Fibroblast of lung (primary cell): Measurements from ENCODE around the gene CDKL5. TPM values are rescaled to one million over a fixed set of nuclear protein-coding genes. Genes with fewer than 3 reads are reported as not detected.

Experiments used
- DNase-seq, 2 donors: peaks; one replicate each; pipeline versions ENCODE4 v3.0.0 to v3.0.0-alpha.2; 2010; ENCODE audit warnings: low read depth in 2 of 2
- H2AFZ ChIP-seq: 2 replicates; pipeline ENCODE4 v1.5.1; 2012; ENCODE audit warnings: low read length, control low read depth, inconsistent platforms
- H3K27ac ChIP-seq: 2 replicates; pipeline ENCODE4 v1.5.1; 2011; ENCODE audit warnings: low read length, control low read depth; ENCODE audit not compliant: insufficient read depth
- H3K27me3 ChIP-seq: 2 replicates; pipeline ENCODE4 v1.5.1; 2011; ENCODE audit warnings: mild to moderate bottlenecking, low read length; ENCODE audit not compliant: control insufficient read depth, insufficient read depth
- H3K36me3 ChIP-seq: 2 replicates; pipeline ENCODE4 v1.5.1; 2011; ENCODE audit warnings: low read length; ENCODE audit not compliant: control insufficient read depth, insufficient read depth
- H3K4me1 ChIP-seq: 2 replicates; pipeline ENCODE4 v1.5.1; 2011; ENCODE audit warnings: low read length; ENCODE audit not compliant: control insufficient read depth, insufficient read depth; ENCODE audit errors: extremely low read depth
- H3K4me2 ChIP-seq: 2 replicates; pipeline ENCODE4 v1.5.1; 2011; ENCODE audit warnings: low read length, control low read depth; ENCODE audit not compliant: insufficient read depth; ENCODE audit errors: extremely low read depth
- H3K4me3 ChIP-seq, 4 experiments: fragments of 200-600 bp in 1 of 4; sonication (generic) in 1 of 4; replicated peaks in 1 of 4; 2 replicates each; pipeline ENCODE4 v1.5.1; 2011 to 2016; ENCODE audit warnings: low read length in 4 of 4, low read depth in 3 of 4, mild to moderate bottlenecking in 3 of 4, control low read depth in 2 of 4, inconsistent platforms in 1 of 4, mixed read lengths in 1 of 4; ENCODE audit not compliant: insufficient read depth in 1 of 4; ENCODE audit errors: control extremely low read depth in 1 of 4
- H3K79me2 ChIP-seq: 2 replicates; pipeline ENCODE4 v1.5.1; 2012; ENCODE audit warnings: mild to moderate bottlenecking, low read length, inconsistent platforms; ENCODE audit not compliant: control insufficient read depth, insufficient read depth
- H3K9ac ChIP-seq: 2 replicates; pipeline ENCODE4 v1.5.1; 2011; ENCODE audit warnings: mild to moderate bottlenecking, low read length, control low read depth; ENCODE audit not compliant: insufficient read depth
- H3K9me3 ChIP-seq: 2 replicates; pipeline ENCODE4 v1.5.1; 2012; ENCODE audit warnings: low read depth, low read length; ENCODE audit not compliant: control insufficient read depth, insufficient read depth
- H4K20me1 ChIP-seq: 2 replicates; pipeline ENCODE4 v1.5.1; 2011; ENCODE audit warnings: low read length; ENCODE audit not compliant: control insufficient read depth, insufficient read depth; ENCODE audit errors: extremely low read depth
- CTCF ChIP-seq, 2 donors: IDR thresholded peaks in 1 of 2; conservative IDR thresholded peaks in 1 of 2; 1 replicate in 1 of 2; 2 replicates in 1 of 2; pipeline ENCODE4 v1.5.1; 2011 to 2012; ENCODE audit warnings: low read length in 2 of 2, control low read depth in 1 of 2, inconsistent platforms in 1 of 2, low read depth in 1 of 2, mild to moderate bottlenecking in 1 of 2
- EZH2 ChIP-seq: IDR thresholded peaks from 2 replicates; pipeline ENCODE4 v1.5.1; 2012; ENCODE audit warnings: low read length, control low read depth, mild to moderate bottlenecking; ENCODE audit errors: missing control alignments
- polyA plus RNA-seq, 2 donors: library from polyadenylated mRNA; depleted of rRNA in 1 of 2; stranded (reverse) in 1 of 2; unstranded in 1 of 2; fragments of >200 nt; gene quantifications; 2 replicates each; pipeline ENCODE4 v1.2.1, GENCODE V29; 2011 to 2012; ENCODE audit warnings: missing spikeins in 1 of 2
- total RNA-seq: library from RNA; depleted of rRNA; stranded (reverse); fragments of >200 nt; gene quantifications from 2 replicates; pipeline ENCODE4 v1.2.1, GENCODE V29; 2014

The CDKL5 gene
- total and polyA plus RNA-seq, 2 donors (not counting 1 experiment from before 2014, with no cell fraction given) = 5.0 to 6.6 TPM

GRCh38 chrX:18701621-18702361 is 276.4 kb downstream of the CDKL5 start:
- no peaks in the 10 kb centered on the region for H3K27me3 ChIP-seq
- peak; percentile 33 to 45 for DNase-seq
- no peaks in the 10 kb centered on the region for H3K9me3 ChIP-seq
- no peak overlapping the region for H3K4me3 ChIP-seq
- no peaks in the 10 kb centered on the region for H3K79me2 ChIP-seq
- H3K4me2 ChIP-seq = no peak overlapping the region
- TF ChIP-seq CTCF (conservative IDR thresholded peaks at IDR 0.05 in 1 of 2, IDR thresholded peaks at IDR 0.05 in 1 of 2; ENCODE audit: low read depth in 1 of 2, low read length in 2 of 2) (no peak), EZH2 (no peak)
- H3K4me1 ChIP-seq = no peaks in the 10 kb centered on the region
- H3K27ac ChIP-seq = no peak overlapping the region
- no peaks in the 10 kb centered on the region for H4K20me1 ChIP-seq
- H3K36me3 ChIP-seq = no peaks in the 10 kb centered on the region
- H2AFZ ChIP-seq = no peak overlapping the region
- no peak overlapping the region for H3K9ac ChIP-seq

GRCh38 chrX:18702362-18703195 is 277.2 kb downstream of the CDKL5 start:
- H3K27ac ChIP-seq = no peak overlapping the region
- TF ChIP-seq CTCF (conservative IDR thresholded peaks at IDR 0.05 in 1 of 2, IDR thresholded peaks at IDR 0.05 in 1 of 2; ENCODE audit: low read depth in 1 of 2, low read length in 2 of 2) (no peak), EZH2 (no peak)
- H3K4me1 ChIP-seq = no peaks in the 10 kb centered on the region
- no peak overlapping the region for H3K4me2 ChIP-seq
- no peaks in the 10 kb centered on the region for H3K79me2 ChIP-seq
- H3K36me3 ChIP-seq = no peaks in the 10 kb centered on the region
- H3K4me3 ChIP-seq = peak overlapping the region in 1 of 4 experiments; percentile 16
- H4K20me1 ChIP-seq = no peaks in the 10 kb centered on the region
- H3K27me3 ChIP-seq = no peaks in the 10 kb centered on the region
- H3K9me3 ChIP-seq = no peaks in the 10 kb centered on the region
- H3K9ac ChIP-seq = no peak overlapping the region
- peak; percentile 43 to 91 for DNase-seq
- no peak overlapping the region for H2AFZ ChIP-seq

Other genes starting within 250 kb of the CDKL5 start
- not detected in 2 replicates for gene BEND2, start 204.7 kb upstream of the CDKL5 start, total RNA-seq
- not detected in 2 replicates for gene BEND2, start 204.7 kb upstream of the CDKL5 start, polyA plus RNA-seq
- 1.5 and 1.8 TPM in 2 replicates for gene SCML2, start 70.9 kb upstream of the CDKL5 start, total RNA-seq
- 1.7 and 2.3 TPM in 2 replicates for gene SCML2, start 70.9 kb upstream of the CDKL5 start, polyA plus RNA-seq
- not detected in 2 replicates for gene RS1, start 246.5 kb downstream of the CDKL5 start, total RNA-seq
- gene RS1, start 246.5 kb downstream of the CDKL5 start, polyA plus RNA-seq = not detected in 2 replicates